H9 (cell line): ENCODE measurements around the gene ITPR2. TPM values are rescaled to one million over a fixed set of nuclear protein-coding genes. Genes with fewer than 3 reads are reported as not detected.
A peak's percentile ranks its signal among the peaks of the same experiment; 100 is the strongest.

Source experiments
- DNase-seq: peaks from one replicate; pipeline ENCODE4 v3.0.0-alpha.2; 2017
- H2AFZ ChIP-seq: one replicate; pipeline ENCODE4 v1.6.1; 2013; ENCODE audit warnings: mild to moderate bottlenecking, low read length, control low read depth, moderate library complexity
- H2AK5ac ChIP-seq: 2 replicates; pipeline ENCODE4 v1.6.1; 2013; ENCODE audit warnings: low read length, control low read depth, mixed read lengths; ENCODE audit not compliant: insufficient read length
- H2BK120ac ChIP-seq: one replicate; pipeline ENCODE4 v1.6.1; 2013; ENCODE audit warnings: low read depth, mild to moderate bottlenecking, low read length, control low read depth, inconsistent platforms; ENCODE audit not compliant: poor library complexity, severe bottlenecking
- H2BK12ac ChIP-seq: 2 replicates; pipeline ENCODE4 v1.6.1; 2013; ENCODE audit warnings: low read length, control low read depth, mixed read lengths, low read depth; ENCODE audit not compliant: insufficient read length
- H2BK15ac ChIP-seq: 2 replicates; pipeline ENCODE4 v1.6.1; 2013; ENCODE audit warnings: low read depth, low read length, control low read depth
- H2BK20ac ChIP-seq: one replicate; pipeline ENCODE4 v1.6.1; 2013; ENCODE audit warnings: low read depth, mild to moderate bottlenecking, low read length, control low read depth, inconsistent platforms; ENCODE audit not compliant: poor library complexity, severe bottlenecking
- H2BK5ac ChIP-seq: 2 replicates; pipeline ENCODE4 v1.6.1; 2013; ENCODE audit warnings: low read length, control low read depth, mixed read lengths; ENCODE audit not compliant: insufficient read length
- H3K14ac ChIP-seq: 2 replicates; pipeline ENCODE4 v1.6.1; 2013; ENCODE audit warnings: low read length, control low read depth; ENCODE audit not compliant: insufficient read depth
- H3K18ac ChIP-seq: 2 replicates; pipeline ENCODE4 v1.6.1; 2013; ENCODE audit warnings: low read depth, mild to moderate bottlenecking, mixed read lengths, low read length, control low read depth; ENCODE audit not compliant: insufficient read length
- H3K23ac ChIP-seq: 2 replicates; pipeline ENCODE4 v1.6.1; 2013; ENCODE audit warnings: low read length, control low read depth, mixed read lengths, low read depth; ENCODE audit not compliant: insufficient read length
- H3K23me2 ChIP-seq: 2 replicates; pipeline ENCODE4 v1.6.1; 2013; ENCODE audit warnings: low read depth, mild to moderate bottlenecking, mixed read lengths, low read length, control low read depth; ENCODE audit not compliant: insufficient read length, poor library complexity, severe bottlenecking
- H3K27ac ChIP-seq: 2 replicates; pipeline ENCODE4 v1.5.1; 2013; ENCODE audit warnings: low read length, control low read depth, mixed read lengths, low read depth; ENCODE audit not compliant: insufficient read length
- H3K27me3 ChIP-seq: 2 replicates; pipeline ENCODE4 v1.6.1; 2013; ENCODE audit warnings: low read length, control low read depth, inconsistent platforms; ENCODE audit not compliant: insufficient read depth
- H3K4ac ChIP-seq: 2 replicates; pipeline ENCODE4 v1.6.1; 2013; ENCODE audit warnings: low read depth, mild to moderate bottlenecking, control low read depth, inconsistent platforms, low read length, moderate library complexity
- H3K4me1 ChIP-seq: 2 replicates; pipeline ENCODE4 v1.6.1; 2013; ENCODE audit warnings: low read length, control low read depth, inconsistent platforms; ENCODE audit not compliant: insufficient read depth
- H3K4me2 ChIP-seq: 2 replicates; pipeline ENCODE4 v1.6.1; 2013; ENCODE audit warnings: low read length, control low read depth, mixed read lengths; ENCODE audit not compliant: insufficient read length, insufficient read depth
- H3K56ac ChIP-seq: 2 replicates; pipeline ENCODE4 v1.6.1; 2013; ENCODE audit warnings: low read depth, mild to moderate bottlenecking, mixed read lengths, low read length, control low read depth; ENCODE audit not compliant: insufficient read length
- H3K79me1 ChIP-seq: 2 replicates; pipeline ENCODE4 v1.6.1; 2013; ENCODE audit warnings: low read depth, mild to moderate bottlenecking, moderate library complexity, low read length, control low read depth, inconsistent platforms; ENCODE audit not compliant: insufficient read depth, poor library complexity, severe bottlenecking
- H3K79me2 ChIP-seq: 2 replicates; pipeline ENCODE4 v1.6.1; 2013; ENCODE audit warnings: low read length, control low read depth, inconsistent platforms; ENCODE audit not compliant: insufficient read depth
- H3K9ac ChIP-seq: 2 replicates; pipeline ENCODE4 v1.6.1; 2013; ENCODE audit warnings: low read length, control low read depth, mixed read lengths; ENCODE audit not compliant: insufficient read length; ENCODE audit errors: extremely low read depth
- H3K9me3 ChIP-seq: one replicate; pipeline ENCODE4 v1.6.1; 2013; ENCODE audit warnings: low read depth, low read length, inconsistent platforms; ENCODE audit not compliant: control insufficient read depth
- H3T11ph ChIP-seq: one replicate; pipeline ENCODE4 v1.6.1; 2013; ENCODE audit warnings: mild to moderate bottlenecking, low read length, control low read depth, inconsistent platforms
- H4K20me1 ChIP-seq: one replicate; pipeline ENCODE4 v1.6.1; 2013; ENCODE audit not compliant: control insufficient read depth, insufficient read length, insufficient read depth
- H4K5ac ChIP-seq: 2 replicates; pipeline ENCODE4 v1.6.1; 2013; ENCODE audit warnings: low read depth, mild to moderate bottlenecking, mixed read lengths, low read length, control low read depth; ENCODE audit not compliant: insufficient read length
- H4K8ac ChIP-seq: replicated peaks from 2 replicates; pipeline ENCODE4 v1.6.1; 2013; ENCODE audit warnings: low read length, control low read depth, mixed read lengths, low read depth; ENCODE audit not compliant: insufficient read length
- H4K91ac ChIP-seq: 2 replicates; pipeline ENCODE4 v1.6.1; 2013; ENCODE audit warnings: low read depth, mild to moderate bottlenecking, moderate library complexity, mixed read lengths, low read length, control low read depth; ENCODE audit not compliant: insufficient read length
- H3K27ac Mint-ChIP-seq, 3 experiments: 2 replicates in 2 of 3; 3 replicates in 1 of 3; pipeline ENCODE4 v1.8.0; 2020 to 2021; ENCODE audit warnings: mixed read lengths in 3 of 3, mild to moderate bottlenecking in 1 of 3, moderate library complexity in 1 of 3
- H3K27me3 Mint-ChIP-seq: 2 replicates; pipeline ENCODE4 v1.8.0; 2021; ENCODE audit warnings: low read depth, mild to moderate bottlenecking, moderate library complexity, mixed read lengths
- H3K36me3 Mint-ChIP-seq, 3 experiments: 2 replicates in 2 of 3; 3 replicates in 1 of 3; pipeline ENCODE4 v1.8.0; 2020 to 2021; ENCODE audit warnings: low read depth in 3 of 3, mixed read lengths in 3 of 3; ENCODE audit not compliant: insufficient read depth in 1 of 3
- H3K4me1 Mint-ChIP-seq, 2 experiments: 2 replicates each; pipeline ENCODE4 v1.8.0; 2020; ENCODE audit warnings: mixed read lengths in 2 of 2
- H3K4me3 Mint-ChIP-seq, 2 experiments: 2 replicates in 1 of 2; 3 replicates in 1 of 2; pipeline ENCODE4 v1.8.0; 2020 to 2021; ENCODE audit warnings: mild to moderate bottlenecking in 2 of 2, mixed read lengths in 2 of 2, moderate library complexity in 1 of 2
- H3K9me3 Mint-ChIP-seq, 2 experiments: 2 replicates in 1 of 2; 3 replicates in 1 of 2; pipeline ENCODE4 v1.8.0; 2020; ENCODE audit warnings: mild to moderate bottlenecking in 2 of 2, mixed read lengths in 2 of 2, moderate library complexity in 1 of 2
- CTCF ChIP-seq: fragments of 200-600 bp; sonication (generic); conservative IDR thresholded peaks from 3 replicates; pipeline ENCODE4 v1.8.0; 2021; ENCODE audit warnings: antibody characterized with exemption, mild to moderate bottlenecking
- WGBS: extraction: QIAGEN DNeasy Blood & Tissue Kit; methylation state at CpG from one replicate; pipeline ENCODE4 v1.1.7; 2013; ENCODE audit warnings: missing lambda C conversion rate, low lambda C conversion rate, mixed read lengths; ENCODE audit not compliant: insufficient read length; ENCODE audit errors: extremely low coverage; 5-methylcytosine and 5-hydroxymethylcytosine counted together
- total RNA-seq: library from RNA; stranded (reverse); gene quantifications from 2 replicates; pipeline ENCODE4 v1.2.1, GENCODE V29; 2021

The ITPR2 gene
- total RNA-seq, 1 experiment from 2014 or later, result 14.8 TPM

GRCh38 chr12:26701604-26702215 is 131.3 kb downstream of the ITPR2 start:
- no peak for DNase-seq
- Histone ChIP-seq H2BK20ac (no peak overlapping the region), H3K56ac (no peak overlapping the region), H3T11ph (no peak overlapping the region), H3K4me1 (peaks cover 4% of the 10 kb centered on the region; the same call in 1 of the 2 replicates), H3K9me3 (no peaks in the 10 kb centered on the region), H3K79me1 (no peaks in the 10 kb centered on the region), H2BK120ac (no peak overlapping the region), H3K27me3 (no peaks in the 10 kb centered on the region), H2BK12ac (no peak overlapping the region), H2BK15ac (no peak overlapping the region), H3K18ac (no peak overlapping the region), H3K27ac (no peak overlapping the region), H4K8ac (no peak overlapping the region), H4K5ac (no peak overlapping the region), H4K91ac (no peak overlapping the region), H4K20me1 (no peaks in the 10 kb centered on the region), H3K23me2 (no peaks in the 10 kb centered on the region), H3K4me2 (no peak overlapping the region), H3K79me2 (no peaks in the 10 kb centered on the region), H2AK5ac (no peak overlapping the region), H3K14ac (no peak overlapping the region), H3K4ac (no peak overlapping the region), H2AFZ (no peak overlapping the region), H3K23ac (no peak overlapping the region), H2BK5ac (no peak overlapping the region), H3K9ac (no peak overlapping the region)
- peaks cover 3 to 4% of the 10 kb centered on the region in 2 experiments for H3K4me1 Mint-ChIP-seq
- peaks cover 11 to 16% (median 12%) of the 10 kb centered on the region in 3 experiments; a peak in 6 of 7 replicates for H3K36me3 Mint-ChIP-seq
- no peak overlapping the region; a peak in 1 of 7 replicates for H3K27ac Mint-ChIP-seq
- no CpG with 5 or more reads among the region's 1 CpG for WGBS
- TF ChIP-seq CTCF, result peak; percentile 84
- no peaks in the 10 kb centered on the region; a peak in 1 of 5 replicates for H3K9me3 Mint-ChIP-seq
- no peaks in the 10 kb centered on the region for H3K27me3 Mint-ChIP-seq
- no peak overlapping the region for H3K4me3 Mint-ChIP-seq
